Vagina (tissue), 2 donors: Measurements from ENCODE around the gene HES7. TPM values are rescaled to one million over a fixed set of nuclear protein-coding genes. Genes with fewer than 3 reads are reported as not detected.

ENCODE experiments used
- DNase-seq, 2 donors: peaks; one replicate each; pipeline ENCODE4 v3.0.0-alpha.2; 2017; ENCODE audit errors: extremely low spot score in 2 of 2
- H3K27ac ChIP-seq: fragments of 200-600 bp; sonication (generic); one replicate; pipeline ENCODE4 v1.5.1; 2019
- H3K27me3 ChIP-seq: fragments of 200-600 bp; sonication (generic); one replicate; pipeline ENCODE4 v1.5.1; 2019
- H3K36me3 ChIP-seq, 2 donors: fragments of 200-600 bp; sonication (generic); one replicate each; pipeline ENCODE4 v1.5.1; 2017 to 2019
- H3K4me1 ChIP-seq: fragments of 200-600 bp; sonication (generic); one replicate; pipeline ENCODE4 v1.5.1; 2019
- H3K4me3 ChIP-seq, 2 donors: fragments of 200-600 bp; sonication (generic); 1 replicate in 1 of 2; 2 replicates in 1 of 2; pipeline ENCODE4 v1.5.1; 2016 to 2019
- H3K9me3 ChIP-seq: fragments of 200-600 bp; sonication (generic); one replicate; pipeline ENCODE4 v1.5.1; 2019
- POLR2A ChIP-seq, 2 donors: fragments of 450-650 bp; IDR thresholded peaks; one replicate each; pipeline ENCODE4 v1.6.1; 2017; ENCODE audit warnings: antibody characterized with exemption in 2 of 2, mild to moderate bottlenecking in 2 of 2, moderate library complexity in 2 of 2
- POLR2AphosphoS5 ChIP-seq, 2 donors: sonication (generic); formaldehyde crosslinking; IDR thresholded peaks; one replicate each; pipeline ENCODE4 v1.9.0; 2017; ENCODE audit warnings: antibody characterized with exemption in 2 of 2, mild to moderate bottlenecking in 2 of 2, low read depth in 1 of 2; ENCODE audit not compliant: insufficient read depth in 1 of 2
- intact Hi-C: fragments of 100-400 bp; cut with DNase I; formaldehyde crosslinking; loops from one replicate; pipeline ENCODE4 v1.15.1; 2023
- total RNA-seq: library from RNA; depleted of rRNA; stranded (reverse); fragments of >200 nt; gene quantifications from one replicate; pipeline ENCODE4 v1.2.3, GENCODE V29; 2016
- TF ChIP-seq, protein P1 (sequence below), 3 experiments: fragments of 450-650 bp in 2 of 3; fragments of 200-600 bp in 1 of 3; sonication (generic) in 1 of 3; IDR thresholded peaks; one replicate each; pipeline ENCODE4 v1.5.1; 2017 to 2019; ENCODE audit warnings: antibody characterized with exemption in 3 of 3, mild to moderate bottlenecking in 2 of 3, moderate library complexity in 2 of 3

Gene HES7
- total RNA-seq, 1 donor from 2014 or later, result not detected

DNA sequence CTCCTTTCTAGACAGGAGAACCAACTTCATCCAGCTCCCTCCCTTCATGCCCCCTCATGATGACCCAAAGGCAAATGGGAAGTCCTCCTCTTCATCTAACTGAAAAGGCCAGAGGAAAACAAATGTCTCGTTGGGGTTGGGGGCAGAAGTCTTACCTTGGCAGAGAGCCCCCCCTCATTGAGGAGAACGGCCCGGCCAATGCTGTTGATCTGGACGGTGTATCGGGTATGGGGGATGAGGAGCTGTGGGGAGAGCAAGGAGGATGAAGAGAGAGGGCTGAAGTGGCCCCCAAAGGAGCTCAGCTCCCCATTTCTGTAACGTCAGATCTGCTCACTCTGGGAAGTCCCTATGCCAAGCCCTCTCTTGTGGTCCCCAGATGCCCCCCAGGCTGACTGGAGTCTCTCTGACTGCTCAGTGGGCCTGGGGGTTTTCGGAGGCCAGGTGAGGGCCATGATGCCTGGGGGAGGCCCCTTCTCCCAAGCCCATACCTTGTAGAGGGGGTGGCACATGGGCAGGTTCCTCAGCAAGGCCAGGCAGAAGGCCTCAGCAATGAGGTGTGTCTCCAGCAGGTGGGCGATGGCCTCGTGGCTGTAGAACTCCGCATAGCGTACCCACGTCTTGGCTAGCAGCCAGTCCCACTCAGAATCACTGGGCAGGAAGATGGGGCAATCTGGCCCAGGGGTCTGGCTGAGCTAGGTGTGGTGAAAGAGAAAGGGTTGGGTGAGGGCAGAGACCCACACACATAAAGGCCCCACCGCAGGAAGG, 47.2 kb downstream of the HES7 start:
- Histone ChIP-seq H3K4me1 (peaks cover 41% of the 10 kb centered on the region), H3K9me3 (no peaks in the 10 kb centered on the region), H3K4me3 (no peak overlapping the region), H3K27ac (no peak overlapping the region), H3K36me3 (no peaks in the 10 kb centered on the region), H3K27me3 (peaks cover 10% of the 10 kb centered on the region)
- no peak for DNase-seq
- intact Hi-C loops, result no loop called here
- TF ChIP-seq, protein P1, sequence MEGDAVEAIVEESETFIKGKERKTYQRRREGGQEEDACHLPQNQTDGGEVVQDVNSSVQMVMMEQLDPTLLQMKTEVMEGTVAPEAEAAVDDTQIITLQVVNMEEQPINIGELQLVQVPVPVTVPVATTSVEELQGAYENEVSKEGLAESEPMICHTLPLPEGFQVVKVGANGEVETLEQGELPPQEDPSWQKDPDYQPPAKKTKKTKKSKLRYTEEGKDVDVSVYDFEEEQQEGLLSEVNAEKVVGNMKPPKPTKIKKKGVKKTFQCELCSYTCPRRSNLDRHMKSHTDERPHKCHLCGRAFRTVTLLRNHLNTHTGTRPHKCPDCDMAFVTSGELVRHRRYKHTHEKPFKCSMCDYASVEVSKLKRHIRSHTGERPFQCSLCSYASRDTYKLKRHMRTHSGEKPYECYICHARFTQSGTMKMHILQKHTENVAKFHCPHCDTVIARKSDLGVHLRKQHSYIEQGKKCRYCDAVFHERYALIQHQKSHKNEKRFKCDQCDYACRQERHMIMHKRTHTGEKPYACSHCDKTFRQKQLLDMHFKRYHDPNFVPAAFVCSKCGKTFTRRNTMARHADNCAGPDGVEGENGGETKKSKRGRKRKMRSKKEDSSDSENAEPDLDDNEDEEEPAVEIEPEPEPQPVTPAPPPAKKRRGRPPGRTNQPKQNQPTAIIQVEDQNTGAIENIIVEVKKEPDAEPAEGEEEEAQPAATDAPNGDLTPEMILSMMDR (IDR thresholded peaks at IDR 0.05), result no peak
- no peak for TF ChIP-seq POLR2AphosphoS5 (IDR thresholded peaks at IDR 0.05; ENCODE audit: insufficient read depth in 1 of 2, low read depth in 1 of 2)
- no peak for TF ChIP-seq POLR2A (IDR thresholded peaks at IDR 0.05)

DNA sequence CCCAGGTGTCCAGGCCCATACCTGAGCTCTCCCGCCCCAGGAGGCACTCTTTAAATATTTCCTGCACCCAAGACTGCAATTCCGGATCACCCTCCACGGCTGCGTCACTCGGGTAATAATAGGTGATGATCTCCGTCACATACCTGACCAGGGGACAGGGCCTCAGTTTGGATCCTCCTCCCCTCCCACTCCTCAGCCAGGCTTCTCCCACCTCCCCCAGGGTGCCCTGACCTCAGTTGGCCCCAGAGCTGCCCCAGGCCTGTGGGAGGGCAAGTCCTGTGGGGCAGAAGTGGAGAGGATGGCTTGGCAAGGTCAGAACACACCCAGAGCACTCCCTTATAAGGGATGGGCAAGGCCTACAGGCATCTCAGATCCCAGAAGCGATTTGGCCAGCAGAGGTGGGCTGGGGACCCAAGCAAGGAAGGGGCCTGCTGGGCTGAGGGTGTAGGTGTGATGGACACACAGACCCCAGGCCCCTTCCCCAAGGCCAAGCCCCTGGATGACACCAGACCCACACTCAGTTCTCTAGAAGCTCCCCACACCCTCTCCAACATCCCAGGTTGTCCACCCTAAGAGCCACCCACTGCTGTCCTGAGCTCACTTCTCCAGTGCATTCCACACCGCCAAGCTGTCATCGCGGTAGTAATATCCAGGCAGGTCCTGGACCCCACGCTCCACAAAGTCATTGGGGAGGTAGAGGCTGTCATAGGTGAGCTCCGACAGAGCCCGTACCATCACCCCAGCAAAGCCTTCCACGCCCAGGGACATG, 48.1 kb downstream of the HES7 start:
- H3K27ac ChIP-seq, result no peak overlapping the region
- H3K9me3 ChIP-seq, result no peaks in the 10 kb centered on the region
- H3K4me1 ChIP-seq, result peaks cover 38% of the 10 kb centered on the region
- TF ChIP-seq, protein P1 (IDR thresholded peaks at IDR 0.05), result no peak
- no peak for DNase-seq
- intact Hi-C loops, result no loop called here
- H3K4me3 ChIP-seq, result no peak overlapping the region
- H3K36me3 ChIP-seq, result no peaks in the 10 kb centered on the region
- H3K27me3 ChIP-seq, result peaks cover 10% of the 10 kb centered on the region

DNA sequence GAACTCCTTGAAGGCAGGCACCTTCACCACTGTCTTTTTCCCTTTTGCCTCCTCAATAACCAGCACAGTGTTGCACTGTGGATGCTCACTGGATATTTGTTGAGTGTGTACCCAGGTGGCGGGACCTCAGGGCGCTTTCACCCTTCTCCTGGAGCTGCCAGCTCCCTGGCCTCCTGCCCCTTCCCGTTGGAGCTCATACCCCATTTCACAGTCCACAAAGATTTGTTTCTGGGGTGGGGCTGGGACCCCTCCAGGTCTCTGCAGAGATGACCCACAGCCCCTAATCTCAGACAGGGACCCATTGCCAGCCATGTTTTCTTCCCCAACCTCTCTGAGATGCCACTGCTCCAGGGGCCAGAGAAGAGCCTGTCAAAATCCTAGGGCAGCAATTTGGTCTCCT, 48.8 kb downstream of the HES7 start:
- intact Hi-C loops, result no loop called here
- Histone ChIP-seq H3K36me3 (no peaks in the 10 kb centered on the region), H3K27ac (no peak overlapping the region), H3K9me3 (no peaks in the 10 kb centered on the region), H3K4me3 (no peak overlapping the region), H3K27me3 (peaks cover 10% of the 10 kb centered on the region), H3K4me1 (peaks cover 31% of the 10 kb centered on the region)
- DNase-seq, result no peak
- TF ChIP-seq POLR2A (IDR thresholded peaks at IDR 0.05) (no peak), POLR2AphosphoS5 (IDR thresholded peaks at IDR 0.05; ENCODE audit: insufficient read depth in 1 of 2, low read depth in 1 of 2) (no peak)
- TF ChIP-seq, protein P1 (IDR thresholded peaks at IDR 0.05), result no peak

DNA sequence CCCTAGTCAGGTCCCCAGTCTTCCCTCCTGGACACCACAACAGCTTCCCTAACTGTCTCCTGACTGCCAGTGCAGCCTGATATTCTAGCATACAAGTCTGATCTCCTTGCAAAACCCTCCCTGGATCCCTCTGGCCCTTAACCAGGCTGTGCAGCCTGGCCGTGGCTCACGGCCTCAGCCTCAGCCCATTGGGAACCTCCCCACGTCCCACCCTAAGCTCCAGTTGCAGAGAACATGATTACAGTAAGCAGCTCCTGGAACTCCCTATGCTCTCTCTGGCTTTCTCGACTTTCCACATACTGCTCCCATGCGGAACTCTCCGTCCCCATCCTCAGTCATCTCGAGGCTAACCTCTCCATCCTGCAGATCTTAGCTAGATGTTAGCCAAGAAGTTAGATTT, 49.4 kb downstream of the HES7 start:
- intact Hi-C loops, result no loop called here
- no peak for DNase-seq

More for the DNA sequence above, 49.4 kb downstream of the HES7 start:
- Histone ChIP-seq H3K36me3 (no peaks in the 10 kb centered on the region), H3K27me3 (peaks cover 10% of the 10 kb centered on the region), H3K9me3 (no peaks in the 10 kb centered on the region), H3K4me1 (peaks cover 28% of the 10 kb centered on the region), H3K4me3 (no peak overlapping the region), H3K27ac (no peak overlapping the region)
- TF ChIP-seq POLR2A (IDR thresholded peaks at IDR 0.05), result no peak
- TF ChIP-seq, protein P1 (IDR thresholded peaks at IDR 0.05), result no peak
- TF ChIP-seq POLR2AphosphoS5 (IDR thresholded peaks at IDR 0.05; ENCODE audit: insufficient read depth in 1 of 2, low read depth in 1 of 2), result no peak
